OCI-LY7 (cell line): ENCODE measurements around the gene LRRC34.

Experiments
- EZH2phosphoT487 ChIP-seq: fragments of 200-600 bp; sonication (generic); IDR thresholded peaks from 2 replicates; pipeline ENCODE4 v1.6.1; 2018; ENCODE audit warnings: low read depth, borderline replicate concordance, mild to moderate bottlenecking, mixed run types, antibody characterized with exemption, low read length, moderate library complexity, mixed read lengths
- TF ChIP-seq, protein P1 (sequence below): fragments of 200-600 bp; sonication (generic); conservative IDR thresholded peaks from 2 replicates; pipeline ENCODE4 v1.5.1; 2014; ENCODE audit warnings: mild to moderate bottlenecking, antibody characterized with exemption, low read length, moderate library complexity, mixed read lengths

DNA sequence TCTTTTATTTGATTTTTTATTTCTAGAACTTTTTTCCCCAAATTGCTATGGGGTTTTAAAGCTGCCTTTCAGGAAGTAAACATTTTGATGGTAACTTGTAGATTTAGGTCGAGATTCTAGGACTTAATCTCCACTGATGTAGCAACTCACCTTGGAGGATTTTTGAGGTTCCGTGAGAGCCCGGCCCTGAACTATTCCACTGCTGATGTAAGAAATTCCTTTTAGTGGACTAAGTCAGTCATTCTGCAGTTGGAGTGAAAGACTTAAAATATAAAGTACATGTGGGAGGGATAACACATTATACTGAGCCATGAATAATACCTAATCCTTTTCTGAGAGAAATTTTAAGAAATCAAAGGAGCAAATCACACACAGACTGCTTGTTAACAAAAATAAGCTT, 12.6 kb upstream of the LRRC34 start:
- TF ChIP-seq, protein P1, sequence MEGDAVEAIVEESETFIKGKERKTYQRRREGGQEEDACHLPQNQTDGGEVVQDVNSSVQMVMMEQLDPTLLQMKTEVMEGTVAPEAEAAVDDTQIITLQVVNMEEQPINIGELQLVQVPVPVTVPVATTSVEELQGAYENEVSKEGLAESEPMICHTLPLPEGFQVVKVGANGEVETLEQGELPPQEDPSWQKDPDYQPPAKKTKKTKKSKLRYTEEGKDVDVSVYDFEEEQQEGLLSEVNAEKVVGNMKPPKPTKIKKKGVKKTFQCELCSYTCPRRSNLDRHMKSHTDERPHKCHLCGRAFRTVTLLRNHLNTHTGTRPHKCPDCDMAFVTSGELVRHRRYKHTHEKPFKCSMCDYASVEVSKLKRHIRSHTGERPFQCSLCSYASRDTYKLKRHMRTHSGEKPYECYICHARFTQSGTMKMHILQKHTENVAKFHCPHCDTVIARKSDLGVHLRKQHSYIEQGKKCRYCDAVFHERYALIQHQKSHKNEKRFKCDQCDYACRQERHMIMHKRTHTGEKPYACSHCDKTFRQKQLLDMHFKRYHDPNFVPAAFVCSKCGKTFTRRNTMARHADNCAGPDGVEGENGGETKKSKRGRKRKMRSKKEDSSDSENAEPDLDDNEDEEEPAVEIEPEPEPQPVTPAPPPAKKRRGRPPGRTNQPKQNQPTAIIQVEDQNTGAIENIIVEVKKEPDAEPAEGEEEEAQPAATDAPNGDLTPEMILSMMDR: no peak
- TF ChIP-seq EZH2phosphoT487: no peak
